GM12864 (cell line): Measurements from ENCODE around the gene UGT1A4.

Experiments used
- DNase-seq: peaks from one replicate; pipeline ENCODE4 v3.0.0-alpha.2; 2011; ENCODE audit warnings: low read depth
- H3K4me3 ChIP-seq: 2 replicates; pipeline ENCODE4 v1.5.1; 2011; ENCODE audit warnings: mild to moderate bottlenecking, low read depth, low read length, control low read depth
- TF ChIP-seq, protein P1 (sequence below): IDR thresholded peaks from 2 replicates; pipeline ENCODE4 v1.5.1; 2011; ENCODE audit warnings: low read depth, mild to moderate bottlenecking, moderate library complexity, low read length, control low read depth, inconsistent platforms; ENCODE audit errors: missing control alignments

The UGT1A4 gene

DNA sequence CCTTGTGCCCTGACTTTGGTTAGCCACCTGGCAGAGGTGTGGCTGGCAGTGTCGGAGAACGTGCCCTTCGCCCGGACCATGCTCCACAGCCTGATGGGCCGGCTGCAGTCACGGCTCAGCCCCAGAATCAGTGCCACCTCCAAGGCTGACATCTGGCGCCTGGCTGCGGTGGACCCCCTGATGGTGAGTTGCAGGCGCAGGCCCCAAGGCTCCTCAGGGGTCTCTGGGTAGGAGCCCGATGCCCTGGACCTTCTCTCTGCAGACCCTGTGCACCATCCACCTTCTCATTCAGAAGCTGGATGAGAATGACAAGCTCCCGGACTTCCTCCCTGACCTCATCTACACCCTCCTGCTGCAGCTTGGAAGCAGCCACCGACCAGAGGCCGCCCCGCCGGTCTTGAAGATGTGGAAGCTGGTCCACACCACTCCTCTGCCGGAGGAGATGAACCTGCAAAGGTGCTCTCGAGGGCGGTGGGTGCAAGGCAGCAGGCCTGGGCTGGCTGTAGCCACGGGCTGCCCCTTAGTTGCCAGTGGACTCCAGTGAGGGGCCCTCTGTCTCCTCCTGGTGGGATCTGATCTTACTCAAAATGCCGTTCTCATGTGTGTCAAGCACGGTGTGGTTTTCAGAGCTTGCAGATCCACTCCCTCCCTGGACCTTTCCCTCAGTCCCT is 103.7 kb downstream of the UGT1A4 start:
- TF ChIP-seq, protein P1, sequence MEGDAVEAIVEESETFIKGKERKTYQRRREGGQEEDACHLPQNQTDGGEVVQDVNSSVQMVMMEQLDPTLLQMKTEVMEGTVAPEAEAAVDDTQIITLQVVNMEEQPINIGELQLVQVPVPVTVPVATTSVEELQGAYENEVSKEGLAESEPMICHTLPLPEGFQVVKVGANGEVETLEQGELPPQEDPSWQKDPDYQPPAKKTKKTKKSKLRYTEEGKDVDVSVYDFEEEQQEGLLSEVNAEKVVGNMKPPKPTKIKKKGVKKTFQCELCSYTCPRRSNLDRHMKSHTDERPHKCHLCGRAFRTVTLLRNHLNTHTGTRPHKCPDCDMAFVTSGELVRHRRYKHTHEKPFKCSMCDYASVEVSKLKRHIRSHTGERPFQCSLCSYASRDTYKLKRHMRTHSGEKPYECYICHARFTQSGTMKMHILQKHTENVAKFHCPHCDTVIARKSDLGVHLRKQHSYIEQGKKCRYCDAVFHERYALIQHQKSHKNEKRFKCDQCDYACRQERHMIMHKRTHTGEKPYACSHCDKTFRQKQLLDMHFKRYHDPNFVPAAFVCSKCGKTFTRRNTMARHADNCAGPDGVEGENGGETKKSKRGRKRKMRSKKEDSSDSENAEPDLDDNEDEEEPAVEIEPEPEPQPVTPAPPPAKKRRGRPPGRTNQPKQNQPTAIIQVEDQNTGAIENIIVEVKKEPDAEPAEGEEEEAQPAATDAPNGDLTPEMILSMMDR, result no peak
- no peak for DNase-seq
- no peak overlapping the region for H3K4me3 ChIP-seq
